ENCODE data around the gene ZNF550. TPM values are rescaled to one million over a fixed set of nuclear protein-coding genes. Genes with fewer than 3 reads are reported as not detected.

ZNF550 gene
- total and polyA plus RNA-seq, 2 of the 13 experiments (the other 11 are each of a cell fraction or from before 2014, with no cell fraction given): 8.6 to 9.1 TPM

DNA sequence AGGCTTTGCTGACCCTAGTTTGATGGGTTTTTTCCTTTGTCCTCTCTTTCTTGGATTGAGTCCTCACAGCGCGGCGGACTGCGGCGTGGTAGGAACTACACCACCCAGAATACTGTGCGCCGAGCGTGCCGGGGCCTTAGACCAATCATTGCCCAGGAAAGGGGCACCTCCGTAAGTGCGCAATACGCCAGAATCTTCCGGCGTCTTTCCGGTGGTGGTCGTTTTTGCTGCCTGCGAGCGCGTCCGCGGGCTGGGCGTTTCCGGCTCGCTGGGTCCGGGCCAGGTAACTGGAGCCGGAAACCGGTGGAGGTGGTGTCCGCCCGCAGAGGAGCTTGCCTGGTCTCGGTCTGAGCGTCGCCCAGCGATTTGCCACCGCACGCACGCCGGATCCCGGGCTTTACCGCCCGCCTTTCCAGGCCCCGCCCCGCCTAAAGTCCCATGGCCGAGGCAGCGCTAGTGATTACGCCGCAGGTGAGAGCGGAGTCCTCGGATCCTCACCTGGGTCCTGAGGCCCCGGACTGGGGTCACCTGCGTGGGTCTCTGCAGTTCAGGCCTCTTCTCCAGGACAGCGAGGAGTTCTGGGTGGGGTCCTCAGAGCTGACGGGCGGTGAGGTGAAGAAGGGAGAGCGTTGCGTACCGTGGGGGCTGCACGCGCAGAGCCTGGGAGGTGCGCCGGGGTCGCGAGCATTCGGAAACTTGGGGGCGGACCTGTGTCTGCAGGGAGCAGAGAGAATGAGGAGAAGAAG is 32.4 kb downstream of the ZNF550 start, which contains the start of gene ZNF549 (continued):
- TF ChIP-seq PATZ1 (CRISPR knock-in tag; IDR thresholded peaks at IDR 0.05) (no peak; the same call in 1 of the 2 replicates), ZBTB34 (CRISPR knock-in tag; IDR thresholded peaks at IDR 0.05) (peak; percentile 46; the same call in 1 of the 2 replicates), ZNF616 (CRISPR knock-in tag; IDR thresholded peaks at IDR 0.05; ENCODE audit: low read depth) (no peak), TCF7 (IDR thresholded peaks at IDR 0.05; ENCODE audit: low read depth) (no peak), MZF1 (CRISPR knock-in tag; IDR thresholded peaks at IDR 0.05; ENCODE audit: borderline replicate concordance) (no peak), ZNF296 (CRISPR knock-in tag; conservative IDR thresholded peaks at IDR 0.05) (0 out of 2 replicates have a peak, but pooled peaks have one; percentile 24), ELF3 (CRISPR knock-in tag; IDR thresholded peaks at IDR 0.05) (peak; percentile 84), SMAD1 (CRISPR knock-in tag; IDR thresholded peaks at IDR 0.05; ENCODE audit: borderline replicate concordance, low read depth) (no peak; the same call in 1 of the 2 replicates), PLRG1 (conservative IDR thresholded peaks at IDR 0.05) (no peak), NR2F6 (IDR thresholded peaks at IDR 0.05) (no peak), NR2F6 (CRISPR knock-in tag; IDR thresholded peaks at IDR 0.05) (peak; percentile 9; the same call in 1 of the 2 replicates), ZNF138 (CRISPR knock-in tag; IDR thresholded peaks at IDR 0.05; ENCODE audit: low read depth) (peak; percentile 51; the same call in 1 of the 2 replicates), ZNF746 (CRISPR knock-in tag; IDR thresholded peaks at IDR 0.05) (no peak), DNMT1 (CRISPR knock-in tag; IDR thresholded peaks at IDR 0.05) (0 out of 2 replicates have a peak, but pooled peaks have one; percentile 66), ZSCAN30 (CRISPR knock-in tag; IDR thresholded peaks at IDR 0.05) (no peak)
- TF ChIP-seq, protein P1, sequence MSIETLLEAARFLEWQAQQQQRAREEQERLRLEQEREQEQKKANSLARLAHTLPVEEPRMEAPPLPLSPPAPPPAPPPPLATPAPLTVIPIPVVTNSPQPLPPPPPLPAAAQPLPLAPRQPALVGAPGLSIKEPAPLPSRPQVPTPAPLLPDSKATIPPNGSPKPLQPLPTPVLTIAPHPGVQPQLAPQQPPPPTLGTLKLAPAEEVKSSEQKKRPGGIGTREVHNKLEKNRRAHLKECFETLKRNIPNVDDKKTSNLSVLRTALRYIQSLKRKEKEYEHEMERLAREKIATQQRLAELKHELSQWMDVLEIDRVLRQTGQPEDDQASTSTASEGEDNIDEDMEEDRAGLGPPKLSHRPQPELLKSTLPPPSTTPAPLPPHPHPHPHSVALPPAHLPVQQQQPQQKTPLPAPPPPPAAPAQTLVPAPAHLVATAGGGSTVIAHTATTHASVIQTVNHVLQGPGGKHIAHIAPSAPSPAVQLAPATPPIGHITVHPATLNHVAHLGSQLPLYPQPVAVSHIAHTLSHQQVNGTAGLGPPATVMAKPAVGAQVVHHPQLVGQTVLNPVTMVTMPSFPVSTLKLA (IDR thresholded peaks at IDR 0.05): peak; percentile 63
- TF ChIP-seq, protein P2, sequence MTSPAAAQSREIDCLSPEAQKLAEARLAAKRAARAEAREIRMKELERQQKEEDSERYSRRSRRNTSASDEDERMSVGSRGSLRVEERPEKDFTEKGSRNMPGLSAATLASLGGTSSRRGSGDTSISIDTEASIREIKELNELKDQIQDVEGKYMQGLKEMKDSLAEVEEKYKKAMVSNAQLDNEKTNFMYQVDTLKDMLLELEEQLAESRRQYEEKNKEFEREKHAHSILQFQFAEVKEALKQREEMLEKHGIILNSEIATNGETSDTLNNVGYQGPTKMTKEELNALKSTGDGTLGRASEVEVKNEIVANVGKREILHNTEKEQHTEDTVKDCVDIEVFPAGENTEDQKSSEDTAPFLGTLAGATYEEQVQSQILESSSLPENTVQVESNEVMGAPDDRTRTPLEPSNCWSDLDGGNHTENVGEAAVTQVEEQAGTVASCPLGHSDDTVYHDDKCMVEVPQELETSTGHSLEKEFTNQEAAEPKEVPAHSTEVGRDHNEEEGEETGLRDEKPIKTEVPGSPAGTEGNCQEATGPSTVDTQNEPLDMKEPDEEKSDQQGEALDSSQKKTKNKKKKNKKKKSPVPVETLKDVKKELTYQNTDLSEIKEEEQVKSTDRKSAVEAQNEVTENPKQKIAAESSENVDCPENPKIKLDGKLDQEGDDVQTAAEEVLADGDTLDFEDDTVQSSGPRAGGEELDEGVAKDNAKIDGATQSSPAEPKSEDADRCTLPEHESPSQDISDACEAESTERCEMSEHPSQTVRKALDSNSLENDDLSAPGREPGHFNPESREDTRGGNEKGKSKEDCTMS (CRISPR knock-in tag; conservative IDR thresholded peaks at IDR 0.05): no peak
- TF ChIP-seq, protein P3, sequence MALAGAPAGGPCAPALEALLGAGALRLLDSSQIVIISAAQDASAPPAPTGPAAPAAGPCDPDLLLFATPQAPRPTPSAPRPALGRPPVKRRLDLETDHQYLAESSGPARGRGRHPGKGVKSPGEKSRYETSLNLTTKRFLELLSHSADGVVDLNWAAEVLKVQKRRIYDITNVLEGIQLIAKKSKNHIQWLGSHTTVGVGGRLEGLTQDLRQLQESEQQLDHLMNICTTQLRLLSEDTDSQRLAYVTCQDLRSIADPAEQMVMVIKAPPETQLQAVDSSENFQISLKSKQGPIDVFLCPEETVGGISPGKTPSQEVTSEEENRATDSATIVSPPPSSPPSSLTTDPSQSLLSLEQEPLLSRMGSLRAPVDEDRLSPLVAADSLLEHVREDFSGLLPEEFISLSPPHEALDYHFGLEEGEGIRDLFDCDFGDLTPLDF (CRISPR knock-in tag; IDR thresholded peaks at IDR 0.05): peak; percentile 76
- TF ChIP-seq, protein P4, sequence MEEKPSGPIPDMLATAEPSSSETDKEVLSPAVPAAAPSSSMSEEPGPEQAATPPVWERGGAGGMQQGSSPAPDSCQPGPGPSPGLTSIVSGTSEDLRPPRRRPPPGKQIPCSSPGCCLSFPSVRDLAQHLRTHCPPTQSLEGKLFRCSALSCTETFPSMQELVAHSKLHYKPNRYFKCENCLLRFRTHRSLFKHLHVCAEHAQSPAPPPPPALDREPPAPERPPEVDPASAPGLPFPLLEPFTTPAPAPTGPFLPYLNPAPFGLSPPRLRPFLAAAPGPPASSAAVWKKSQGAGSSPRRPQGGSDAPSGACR (CRISPR knock-in tag; IDR thresholded peaks at IDR 0.05): peak; percentile 83
- TF ChIP-seq, protein P5, sequence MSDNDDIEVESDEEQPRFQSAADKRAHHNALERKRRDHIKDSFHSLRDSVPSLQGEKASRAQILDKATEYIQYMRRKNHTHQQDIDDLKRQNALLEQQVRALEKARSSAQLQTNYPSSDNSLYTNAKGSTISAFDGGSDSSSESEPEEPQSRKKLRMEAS (IDR thresholded peaks at IDR 0.05): peak; percentile 89

Data from HepG2 (cell line).